OCI-LY1 (cell line): ENCODE data around the gene CRISPLD2.

ENCODE experiments used
- CTCF ChIP-seq: fragments of 200-600 bp; sonication (generic), shearing (Covaris generic); IDR thresholded peaks from 2 replicates; pipeline ENCODE4 v1.5.1; 2017; ENCODE audit warnings: mild to moderate bottlenecking, antibody characterized with exemption, low read length, moderate library complexity, mixed read lengths
- EZH2 ChIP-seq: fragments of 200-600 bp; sonication (generic), shearing (Covaris generic); IDR thresholded peaks from 2 replicates; pipeline ENCODE4 v1.8.0; 2017; ENCODE audit warnings: borderline replicate concordance, mixed run types, mild to moderate bottlenecking, antibody characterized with exemption, low read length, moderate library complexity, mixed read lengths

- TF ChIP-seq CTCF (no peak), EZH2 (no peak)
Observed at GRCh38 chr16:84899414-84899813, 79.6 kb downstream of the CRISPLD2 start.
